HG02840 (cell line): Measurements from ENCODE around the gene RIMOC1.
A peak's percentile ranks its signal among the peaks of the same experiment; 100 is the strongest.

ENCODE experiments used
- ATAC-seq: cut with Tn5 transposase; IDR thresholded peaks from one replicate; pipeline ENCODE4 v1.9.1; 2021; ENCODE audit warnings: mild to moderate bottlenecking, moderate library complexity, moderate number of reproducible peaks; ENCODE audit not compliant: unreplicated experiment, low FRiP score

Gene RIMOC1

GRCh38 chr5:41903892-41904799 is at the start of gene RIMOC1:
Gene RIMOC1, plus strand, starts transcription at chr5:41904344. Its CDS starts 24 bp downstream, at chr5:41904368.
- ATAC-seq: peak; percentile 100

- peak; percentile 83 for ATAC-seq
Observed at GRCh38 chr5:41856644-41857491, 47.3 kb upstream of the RIMOC1 start.

- ATAC-seq: no peak
Observed at GRCh38 chr5:41857989-41858388, 46.2 kb upstream of the RIMOC1 start.

- ATAC-seq: no peak
Observed at GRCh38 chr5:41858890-41859289, 45.3 kb upstream of the RIMOC1 start.

GRCh38 chr5:41863871-41864486 is 40.2 kb upstream of the RIMOC1 start:
- no peak for ATAC-seq

GRCh38 chr5:41869151-41869723 is 34.9 kb upstream of the RIMOC1 start:
- ATAC-seq: no peak

GRCh38 chr5:41869724-41870626 is 34.2 kb upstream of the RIMOC1 start, which contains the start of gene OXCT1:
Gene OXCT1, minus strand, starts transcription at chr5:41870425. Its CDS starts 67 bp downstream, at chr5:41870358.
- peak; percentile 91 for ATAC-seq

- no peak for ATAC-seq
Observed at GRCh38 chr5:41870627-41871048, 33.5 kb upstream of the RIMOC1 start.

GRCh38 chr5:41871852-41872251 is 32.3 kb upstream of the RIMOC1 start:
- ATAC-seq: no peak

GRCh38 chr5:41874512-41875060 is 29.6 kb upstream of the RIMOC1 start:
- no peak for ATAC-seq

- ATAC-seq: no peak
Observed at GRCh38 chr5:41875121-41875520, 29.0 kb upstream of the RIMOC1 start.

GRCh38 chr5:41876678-41877077 is 27.5 kb upstream of the RIMOC1 start:
- no peak for ATAC-seq

- no peak for ATAC-seq
Observed at GRCh38 chr5:41877408-41877807, 26.7 kb upstream of the RIMOC1 start.

GRCh38 chr5:41878173-41878572 is 26.0 kb upstream of the RIMOC1 start:
- peak; percentile 45 for ATAC-seq

- peak; percentile 73 for ATAC-seq
Observed at GRCh38 chr5:41878643-41879478, 25.3 kb upstream of the RIMOC1 start.

- ATAC-seq: no peak
Observed at GRCh38 chr5:41882765-41883164, 21.4 kb upstream of the RIMOC1 start.

- ATAC-seq: no peak
Observed at GRCh38 chr5:41883243-41883642, 20.9 kb upstream of the RIMOC1 start.

- ATAC-seq: no peak
Observed at GRCh38 chr5:41883936-41884335, 20.2 kb upstream of the RIMOC1 start.
